HG03575 (cell line): ENCODE measurements around the gene SMU1.

Source experiments
- ATAC-seq: cut with Tn5 transposase; IDR thresholded peaks from one replicate; pipeline ENCODE4 v1.9.1; 2021; ENCODE audit not compliant: unreplicated experiment, insufficient number of reproducible peaks, low FRiP score; ENCODE audit errors: extremely low read depth

The SMU1 gene

DNA sequence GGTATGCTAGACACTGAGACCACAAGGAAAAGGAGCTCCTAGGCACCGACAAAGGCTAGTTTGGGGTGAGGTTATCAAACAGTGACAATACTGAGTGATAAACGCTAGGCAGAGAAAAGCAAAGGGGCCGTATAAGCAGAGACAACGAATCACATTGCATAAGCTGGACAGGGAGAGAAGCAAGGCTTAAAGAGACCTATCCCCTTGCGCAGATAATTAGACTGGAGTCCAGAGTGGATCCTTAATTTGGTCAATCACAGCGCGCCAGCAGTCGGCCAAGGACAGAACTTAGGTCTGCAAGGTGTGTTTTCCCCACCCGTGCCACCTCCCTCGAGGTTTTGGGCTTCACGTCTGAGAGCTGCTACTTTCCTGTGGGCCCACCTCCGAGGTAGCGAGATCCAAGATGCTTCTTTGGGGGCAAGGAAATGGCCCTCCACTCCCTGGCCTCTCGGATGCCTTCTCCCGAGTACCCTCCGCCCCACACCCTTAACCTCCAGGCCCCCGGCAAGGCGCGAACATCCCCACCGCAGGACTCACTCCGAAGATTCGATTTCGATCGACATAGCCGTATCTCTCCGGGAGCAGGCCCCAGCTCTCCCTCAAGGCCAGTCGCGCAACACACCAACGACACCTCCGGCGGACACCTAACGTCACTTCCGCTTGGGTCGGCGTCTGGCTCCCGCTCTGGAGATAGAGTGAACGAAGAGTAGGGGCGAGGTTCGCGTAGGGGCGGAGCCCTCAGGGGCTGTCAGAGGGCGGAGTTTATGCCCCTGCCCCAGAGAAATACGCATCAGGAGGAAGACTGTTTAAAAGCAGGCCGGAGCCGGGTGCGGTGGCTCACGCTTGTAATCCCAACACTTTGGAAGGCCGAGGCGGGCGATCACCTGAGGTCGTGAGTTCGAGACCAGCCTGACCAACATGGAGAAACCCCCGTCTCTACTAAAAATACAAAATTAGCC is at the start of gene SMU1:
SMU1 (minus strand) TSS at position 629 of the 959 bp plus-strand sequence; CDS start at position 563, 66 bp downstream.
- ATAC-seq, result peak; percentile 89

DNA sequence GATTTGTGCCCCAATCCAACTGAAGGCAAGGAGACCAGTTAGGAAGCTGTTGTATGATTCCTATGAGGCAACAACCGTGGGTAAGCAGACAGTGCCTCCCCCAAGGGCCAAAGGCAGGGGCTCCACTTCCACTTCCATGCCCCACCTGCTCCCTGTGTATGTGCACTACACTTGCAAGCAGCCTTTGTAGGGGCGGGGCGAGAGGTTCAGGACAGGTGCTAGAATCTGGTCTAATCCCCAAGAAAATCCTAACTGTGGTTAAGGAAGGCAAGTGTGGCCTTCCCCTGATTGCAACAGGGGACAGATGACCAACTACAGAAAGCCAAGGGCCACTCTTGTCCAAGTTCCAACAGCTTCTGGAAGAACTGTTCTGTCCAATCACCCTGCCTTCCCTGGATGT is 49.0 kb upstream of the SMU1 start:
- ATAC-seq, result no peak

DNA sequence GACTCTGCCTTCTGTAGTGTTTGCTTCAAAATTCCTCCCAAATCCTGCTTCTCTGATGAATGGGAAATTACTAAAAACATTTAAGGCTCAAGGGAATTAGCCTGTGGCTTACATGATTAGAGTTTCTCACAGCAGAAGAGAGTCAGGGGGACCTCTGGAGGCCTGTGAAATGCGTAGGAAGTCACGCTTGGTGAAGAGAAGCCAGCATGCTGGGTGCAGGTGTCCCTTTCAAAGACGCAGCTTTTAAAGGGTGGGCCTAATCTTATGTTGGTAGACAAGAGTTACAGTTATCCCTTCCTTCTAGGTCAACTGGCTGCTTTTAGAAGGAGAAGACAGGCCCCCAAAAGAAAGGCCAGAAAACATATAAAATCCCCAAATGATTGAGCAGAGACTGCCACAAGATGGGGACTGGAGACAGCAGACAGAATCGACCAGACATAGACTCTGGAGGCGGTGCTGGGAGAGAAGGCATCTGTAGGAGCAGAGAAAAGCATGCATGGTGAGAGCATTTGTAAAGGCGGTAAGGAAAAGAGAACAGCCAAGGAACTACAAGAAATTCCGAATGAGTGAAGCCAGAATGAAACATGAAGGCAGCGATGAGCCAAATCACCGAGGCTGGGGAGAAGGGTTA is 48.4 kb upstream of the SMU1 start:
- ATAC-seq, result peak; percentile 70

DNA sequence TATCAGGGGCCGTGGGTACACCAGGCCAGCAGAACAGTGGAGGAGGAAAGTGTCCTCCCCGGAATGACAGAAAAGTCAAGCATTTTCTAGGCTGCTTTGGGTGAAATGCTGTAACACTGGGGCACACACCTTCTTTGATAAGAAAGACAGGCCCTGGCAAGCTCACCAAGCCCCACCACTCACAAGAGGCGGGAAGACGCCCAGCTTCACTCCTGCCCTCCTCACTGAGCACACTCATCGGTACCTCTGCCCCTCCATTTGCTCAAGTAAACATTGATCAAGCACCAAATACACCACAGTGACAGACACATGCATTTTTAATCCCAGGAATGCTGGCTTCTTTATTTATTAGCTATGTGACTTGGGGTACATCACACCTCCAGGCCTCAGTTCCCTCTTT is 47.6 kb upstream of the SMU1 start:
- ATAC-seq, result no peak

DNA sequence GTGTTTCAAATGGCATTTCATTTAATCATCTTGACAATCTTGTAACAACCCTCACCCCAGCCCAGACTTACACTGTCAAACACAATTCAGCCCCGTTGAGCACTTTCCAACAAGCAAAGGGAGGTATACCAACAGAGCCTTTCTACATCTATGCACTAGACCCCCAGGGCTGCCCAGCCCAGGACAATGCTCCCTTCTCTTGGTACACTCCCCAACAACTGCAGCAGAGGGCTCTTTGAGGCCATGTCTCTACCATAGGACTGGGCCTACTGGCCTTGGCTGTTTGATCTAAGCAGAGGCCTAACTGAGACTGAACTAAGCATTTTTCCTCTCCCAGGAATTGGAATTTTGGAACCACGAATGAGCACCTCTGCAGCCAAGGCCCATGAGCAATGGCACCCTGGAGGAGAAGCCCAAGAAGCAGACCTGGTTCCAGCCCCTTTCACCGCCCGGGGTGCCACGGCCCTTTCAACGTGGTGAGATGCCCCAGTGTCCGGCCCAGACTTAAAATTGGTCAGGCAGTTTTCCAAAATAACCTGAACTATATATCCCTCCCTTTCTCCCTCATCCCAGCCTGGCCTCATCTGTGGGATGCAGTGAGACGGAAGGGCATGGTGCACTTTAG is 47.0 kb upstream of the SMU1 start:
- no peak for ATAC-seq

DNA sequence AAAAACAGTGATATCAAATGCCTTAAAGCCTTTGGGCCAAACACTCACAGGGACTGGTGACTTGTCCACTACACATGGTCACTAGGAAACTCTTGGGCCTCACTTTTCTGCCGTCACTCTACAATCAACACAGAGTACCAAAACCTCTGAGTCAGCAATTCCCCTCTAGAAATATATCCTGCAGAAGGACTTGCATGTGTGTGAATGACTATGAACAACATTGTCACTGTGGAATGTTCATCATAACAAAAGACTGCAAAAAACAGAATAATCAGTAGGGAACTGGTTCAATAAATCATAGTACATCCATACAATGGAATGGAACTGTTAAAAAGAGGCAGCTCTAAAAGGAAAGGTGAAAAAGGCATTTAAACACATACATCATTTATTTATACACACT is 44.1 kb upstream of the SMU1 start:
- ATAC-seq, result no peak

DNA sequence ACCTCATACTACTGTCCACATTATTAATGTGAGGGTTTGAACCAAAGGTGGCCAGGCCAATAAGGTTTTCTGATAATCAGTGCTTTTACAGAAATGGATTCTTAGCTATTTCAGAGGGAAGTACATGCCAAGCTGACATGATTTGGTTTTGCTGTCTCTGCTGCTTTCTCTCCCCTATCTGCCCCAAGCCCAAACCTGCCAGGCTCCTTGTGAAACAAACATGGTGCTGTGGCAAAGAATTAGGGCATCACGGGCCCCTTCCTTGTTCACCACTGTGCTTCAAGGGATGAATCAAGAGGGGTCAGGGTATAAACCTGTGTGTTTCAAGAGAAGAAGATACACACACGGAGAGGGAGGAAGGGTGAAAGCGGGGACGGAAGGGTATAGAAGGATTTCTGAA is 41.3 kb upstream of the SMU1 start:
- ATAC-seq, result no peak

DNA sequence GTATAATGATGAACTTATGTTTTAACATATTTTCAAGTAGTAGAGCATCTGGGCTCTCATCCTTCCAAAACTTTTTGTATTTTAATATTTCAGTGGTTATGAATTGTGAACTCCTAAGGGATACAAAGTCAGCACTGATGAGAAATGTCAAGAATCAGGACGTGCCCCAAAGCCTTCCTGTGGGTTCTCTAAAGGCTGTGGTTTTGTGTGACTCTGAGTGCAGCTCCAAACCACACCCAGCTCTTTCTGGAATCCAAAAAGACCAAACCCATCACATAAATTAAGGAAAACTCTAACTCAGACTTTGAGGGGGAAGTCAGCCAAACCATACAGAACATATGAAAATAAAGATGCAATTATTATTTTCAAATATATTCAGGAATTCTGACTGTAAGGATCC is 40.8 kb upstream of the SMU1 start:
- ATAC-seq, result no peak

DNA sequence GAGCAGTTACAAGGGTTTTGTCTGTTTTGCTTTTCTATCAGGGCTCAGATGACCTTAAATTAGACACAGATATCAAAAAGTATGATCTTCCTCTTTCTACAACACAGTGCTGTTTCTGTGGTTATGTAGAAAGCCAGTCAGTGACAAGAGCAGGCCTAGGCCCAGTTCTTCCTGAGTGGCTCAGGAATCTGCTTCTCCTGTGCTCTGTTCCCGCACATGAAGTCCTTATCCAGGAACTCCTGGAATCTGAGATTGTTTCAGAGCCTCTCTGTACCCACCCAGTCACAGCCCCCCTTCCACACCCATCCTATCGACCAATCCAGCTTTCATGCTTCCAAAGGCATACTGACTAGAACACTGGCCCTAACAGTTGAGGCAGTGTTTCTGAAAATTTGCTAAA is 40.4 kb upstream of the SMU1 start:
- no peak for ATAC-seq

DNA sequence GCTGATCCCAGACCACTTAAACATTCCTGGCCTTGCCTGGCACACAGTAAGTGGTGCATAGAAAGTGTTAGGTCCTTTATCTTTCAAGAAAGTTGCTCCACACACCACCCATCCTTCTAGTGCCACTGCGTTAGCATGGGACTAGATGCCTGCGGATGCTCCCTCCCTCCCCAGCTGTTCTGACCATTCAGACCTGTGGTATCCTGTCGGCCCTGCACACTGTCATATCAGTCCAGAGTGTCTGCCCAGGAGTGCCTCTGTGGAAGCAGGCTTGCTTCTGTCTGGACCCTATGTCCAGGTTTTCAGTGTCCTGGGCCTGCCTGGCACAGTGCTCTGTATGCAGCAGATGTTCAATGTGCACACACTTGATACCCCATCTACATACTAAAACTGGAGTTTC is 38.3 kb upstream of the SMU1 start:
- no peak for ATAC-seq

DNA sequence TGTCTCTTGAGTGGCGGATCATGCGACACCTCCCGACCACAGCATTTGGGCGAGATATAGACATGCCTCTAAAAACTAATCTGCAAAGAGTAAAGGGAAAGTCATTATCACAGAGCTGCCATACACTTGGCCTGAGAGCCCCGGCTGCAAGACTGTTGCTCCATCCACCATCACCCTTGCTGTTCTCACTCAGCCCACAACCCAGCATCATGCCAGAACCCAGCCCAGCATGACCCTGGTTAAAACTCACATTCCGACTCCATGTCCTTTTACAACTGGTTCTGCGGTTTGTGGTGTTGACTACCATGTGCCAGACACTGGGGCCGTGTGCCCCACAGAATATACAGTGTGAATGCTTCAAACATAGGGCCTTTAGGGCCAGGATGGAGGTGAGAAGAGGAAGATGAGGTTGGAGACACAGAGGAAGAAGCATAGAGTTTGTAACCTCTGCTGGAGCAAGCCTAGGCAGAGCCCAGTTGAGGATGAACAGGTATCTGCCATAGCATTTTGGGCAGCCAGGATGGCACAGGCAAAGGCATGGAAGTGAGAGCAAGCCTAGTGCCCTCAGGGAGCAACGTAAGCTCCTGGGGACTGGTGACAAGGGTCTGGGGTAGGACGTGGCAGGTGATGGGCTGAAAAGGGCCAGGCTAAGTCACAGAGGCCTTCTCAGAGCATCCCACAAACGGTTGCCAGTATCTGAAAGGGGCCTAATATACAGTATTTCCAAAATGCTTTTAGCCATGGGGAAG is 37.5 kb upstream of the SMU1 start:
- no peak for ATAC-seq

DNA sequence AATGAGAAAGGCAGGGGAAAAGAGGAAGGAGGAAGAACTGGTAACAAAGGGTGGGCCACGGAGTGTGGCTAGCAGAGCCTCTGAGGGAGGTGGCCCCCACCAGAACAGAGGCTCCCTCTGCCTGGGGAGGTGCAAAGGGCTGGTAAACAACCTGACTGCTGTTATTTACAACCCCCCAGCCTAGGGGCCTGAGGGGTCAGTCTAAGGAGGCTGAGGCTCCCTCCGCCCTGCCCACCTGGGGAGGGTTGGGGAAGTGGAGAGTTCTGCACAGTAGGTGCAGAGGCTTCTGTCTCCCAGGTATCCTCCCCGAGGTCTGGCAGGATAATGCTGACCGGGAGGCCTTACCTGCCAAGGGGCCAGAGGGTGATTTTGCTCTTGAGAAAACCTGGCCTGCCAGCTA is 35.6 kb upstream of the SMU1 start:
- ATAC-seq, result no peak

DNA sequence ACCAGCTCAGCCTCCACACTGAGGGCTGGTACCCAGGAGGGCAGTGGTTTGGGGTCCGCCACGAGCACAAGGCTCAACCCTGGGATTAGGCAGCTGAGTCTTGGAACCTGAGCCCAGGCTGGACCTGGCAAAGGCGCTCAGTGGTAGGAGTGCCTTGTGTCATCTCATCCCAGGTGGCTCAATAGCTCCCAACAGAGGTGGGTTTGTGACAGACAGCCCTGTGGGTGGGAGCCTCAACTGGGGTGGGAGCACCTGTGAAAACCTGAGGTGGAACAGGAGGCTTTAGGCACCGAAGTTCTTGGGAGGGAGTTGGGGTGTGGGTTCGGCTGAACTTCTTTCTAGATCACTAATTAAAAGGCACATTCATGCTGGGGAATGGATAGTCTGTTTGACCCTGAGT is 35.2 kb upstream of the SMU1 start:
- ATAC-seq, result no peak

DNA sequence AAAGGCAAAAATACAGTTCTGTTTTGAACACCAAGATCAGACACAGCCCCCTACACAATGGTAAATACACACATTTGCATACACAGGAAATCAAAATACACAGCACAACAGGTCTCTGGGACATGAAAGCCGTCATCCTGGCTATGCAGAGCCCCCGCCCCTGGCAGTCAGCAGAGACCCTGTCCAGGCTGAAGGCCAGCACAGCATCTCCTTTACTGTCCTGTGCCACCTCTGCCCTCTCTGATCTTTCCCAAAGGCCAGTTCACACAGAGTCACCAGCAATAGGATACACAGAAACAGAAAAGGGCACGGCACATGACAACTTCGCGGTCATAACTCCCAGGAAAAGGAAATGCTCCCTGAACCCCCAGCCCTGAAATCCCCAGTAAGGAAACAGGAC is 34.2 kb upstream of the SMU1 start:
- no peak for ATAC-seq

DNA sequence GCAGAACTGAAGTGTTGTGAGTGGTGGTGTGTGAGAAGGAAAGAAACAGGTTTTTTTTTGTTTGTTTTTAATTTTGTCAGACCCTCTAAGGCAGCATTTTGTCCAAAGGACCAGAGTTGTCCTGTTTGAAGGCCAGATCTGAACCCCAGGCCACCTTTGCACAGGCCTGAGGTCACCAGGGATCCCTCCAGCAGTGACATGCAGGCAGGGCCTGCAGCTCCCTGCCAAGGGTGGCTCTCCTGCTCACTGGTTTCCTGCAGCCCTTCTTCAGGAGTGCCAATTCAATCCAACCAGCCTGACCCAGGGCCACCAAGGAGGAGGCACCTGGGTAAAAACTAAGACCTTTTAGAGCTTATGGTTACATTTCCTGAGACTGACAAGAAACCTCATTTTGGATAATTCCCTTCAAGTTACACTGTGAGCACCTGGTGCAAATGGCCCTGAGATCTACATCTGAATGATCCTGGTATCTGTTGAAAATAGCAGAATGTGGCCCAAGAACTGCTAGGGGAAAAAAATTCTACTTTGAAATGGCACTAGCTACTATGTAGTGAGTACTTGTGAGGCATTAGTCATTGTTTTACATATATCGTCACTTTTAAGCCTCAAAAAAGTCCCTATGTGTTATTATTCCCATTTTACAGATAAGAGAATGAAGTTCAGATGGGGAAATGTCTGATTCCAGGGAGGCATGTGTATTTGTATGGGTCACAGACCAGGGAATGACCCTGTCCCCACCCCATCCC is 33.5 kb upstream of the SMU1 start:
- no peak for ATAC-seq

DNA sequence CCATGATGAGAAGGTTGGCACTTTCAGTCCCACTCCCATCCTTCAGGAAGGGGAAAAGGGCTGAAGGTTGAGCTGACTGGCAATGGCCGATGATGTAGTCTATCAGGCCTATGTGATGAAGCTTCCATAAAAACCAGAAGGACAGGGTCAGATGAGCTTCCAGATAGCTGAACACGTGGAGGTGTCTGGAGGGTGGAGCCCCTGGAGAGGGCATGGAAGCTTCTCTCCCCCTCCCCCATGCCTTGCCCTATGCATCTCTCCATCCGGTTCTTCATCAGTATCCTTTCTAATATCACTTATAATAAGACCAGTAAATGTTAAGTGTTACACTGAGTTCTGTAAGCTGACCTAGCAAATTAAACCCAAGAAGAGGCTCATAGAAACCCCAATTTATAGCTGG is 32.6 kb upstream of the SMU1 start:
- no peak for ATAC-seq

DNA sequence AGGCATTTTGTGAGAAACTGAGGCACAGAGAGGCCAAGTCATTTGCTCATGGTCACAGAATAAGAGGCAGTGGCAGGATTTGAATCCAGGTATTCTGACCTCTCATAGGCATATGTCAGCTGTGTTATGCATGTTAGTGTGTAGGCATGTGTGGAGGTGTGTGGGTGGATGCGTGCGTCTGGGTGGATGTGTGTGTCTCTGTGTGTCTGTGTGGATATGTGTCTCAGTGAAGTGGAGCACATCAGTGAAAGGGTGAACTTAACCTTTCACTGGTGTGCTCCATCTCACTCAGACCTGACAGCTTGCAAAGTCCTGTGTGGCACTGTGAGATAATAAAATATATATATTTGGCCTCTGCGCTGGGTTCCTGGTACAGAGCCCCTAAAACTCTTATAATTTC is 32.0 kb upstream of the SMU1 start:
- no peak for ATAC-seq

DNA sequence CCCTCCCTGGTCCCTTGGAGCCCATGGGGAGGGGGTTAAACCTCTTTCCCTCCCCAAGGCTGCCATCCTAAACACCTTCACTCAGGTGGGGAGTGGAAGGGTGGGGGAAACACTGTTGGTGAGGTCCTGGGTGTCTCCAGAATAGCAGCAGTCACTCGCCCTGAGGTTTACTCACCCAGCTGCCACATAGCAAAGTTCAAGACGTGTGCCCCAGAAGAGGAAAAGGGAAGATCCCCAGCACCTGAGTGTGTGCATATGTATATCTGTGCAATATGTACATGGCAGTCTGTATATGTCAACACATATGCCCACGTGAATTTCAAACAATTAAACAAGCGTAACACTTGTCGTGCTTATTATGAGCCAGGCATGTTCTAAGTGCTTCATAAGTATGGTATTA is 31.3 kb upstream of the SMU1 start:
- ATAC-seq, result no peak
